GM18502 (cell line): Measurements from ENCODE around the gene ALDH1A3.

Experiments used
- ATAC-seq: cut with Tn5 transposase; IDR thresholded peaks from one replicate; pipeline ENCODE4 v1.9.1; 2021; ENCODE audit warnings: mild to moderate bottlenecking; ENCODE audit not compliant: unreplicated experiment, poor library complexity

ALDH1A3 gene

GRCh38 chr15:100880139-100880896 is 687 bp downstream of the ALDH1A3 start:
- ATAC-seq = no peak

- ATAC-seq = no peak
Observed at GRCh38 chr15:100880897-100881242, 1.2 kb downstream of the ALDH1A3 start.

- no peak for ATAC-seq
Observed at GRCh38 chr15:100881573-100882336, 2.1 kb downstream of the ALDH1A3 start.

- ATAC-seq = no peak
Observed at GRCh38 chr15:100885116-100885515, 5.5 kb downstream of the ALDH1A3 start.

GRCh38 chr15:100885811-100886210 is 6.2 kb downstream of the ALDH1A3 start:
- ATAC-seq = no peak

- ATAC-seq = no peak
Observed at GRCh38 chr15:100887211-100887913, 7.7 kb downstream of the ALDH1A3 start.

GRCh38 chr15:100889385-100890050 is 9.9 kb downstream of the ALDH1A3 start:
- ATAC-seq = no peak

GRCh38 chr15:100890051-100890720 is 10.6 kb downstream of the ALDH1A3 start:
- no peak for ATAC-seq

GRCh38 chr15:100890850-100891249 is 11.2 kb downstream of the ALDH1A3 start:
- no peak for ATAC-seq

- ATAC-seq = no peak
Observed at GRCh38 chr15:100891307-100892012, 11.8 kb downstream of the ALDH1A3 start.

GRCh38 chr15:100892013-100892355 is 12.4 kb downstream of the ALDH1A3 start:
- ATAC-seq = no peak

- no peak for ATAC-seq
Observed at GRCh38 chr15:100893261-100893963, 13.8 kb downstream of the ALDH1A3 start.

GRCh38 chr15:100893964-100894295 is 14.3 kb downstream of the ALDH1A3 start:
- ATAC-seq = no peak

GRCh38 chr15:100895721-100896120 is 16.1 kb downstream of the ALDH1A3 start:
- no peak for ATAC-seq

GRCh38 chr15:100897221-100898151 is 17.9 kb downstream of the ALDH1A3 start:
- no peak for ATAC-seq

- ATAC-seq = no peak
Observed at GRCh38 chr15:100898152-100898490, 18.5 kb downstream of the ALDH1A3 start.

- no peak for ATAC-seq
Observed at GRCh38 chr15:100898661-100899462, 19.2 kb downstream of the ALDH1A3 start.
